ENCODE data around the gene C10orf53.

C10orf53 gene

GRCh38 chr10:49651917-49652316 is 27.5 kb upstream of the C10orf53 start:
- no peak for TF ChIP-seq POU2F2 (IDR thresholded peaks at IDR 0.05; ENCODE audit: low read depth, low read length)
- FAIRE-seq (no peak), DNase-seq (ENCODE audit: insufficient read length, low spot score) (no peak)

- no peak for TF ChIP-seq TAF1 (IDR thresholded peaks at IDR 0.05; ENCODE audit: low read depth, low read length)
- no peak for TF ChIP-seq SPI1 (IDR thresholded peaks at IDR 0.05; ENCODE audit: low read depth, low read length)
- TF ChIP-seq POLR2A (IDR thresholded peaks at IDR 0.05; ENCODE audit: low read depth, low read length), result no peak
- TF ChIP-seq POU2F2 (IDR thresholded peaks at IDR 0.05; ENCODE audit: low read depth, low read length), result no peak
- TF ChIP-seq PAX5 (IDR thresholded peaks at IDR 0.05; ENCODE audit: insufficient read depth, low read length, severe bottlenecking), result no peak
- TF ChIP-seq POLR2AphosphoS5 (IDR thresholded peaks at IDR 0.05; ENCODE audit: low read depth, low read length), result no peak
- DNase-seq (ENCODE audit: insufficient read length, low spot score) (no peak), FAIRE-seq (no peak)
Observed at GRCh38 chr10:49652421-49653272, 26.8 kb upstream of the C10orf53 start.

- FAIRE-seq, result no peak
- TF ChIP-seq POLR2AphosphoS5 (IDR thresholded peaks at IDR 0.05; ENCODE audit: low read depth, low read length) (no peak), TAF1 (IDR thresholded peaks at IDR 0.05; ENCODE audit: low read depth, low read length) (no peak), PAX5 (IDR thresholded peaks at IDR 0.05; ENCODE audit: insufficient read depth, low read length, severe bottlenecking) (no peak), POLR2A (IDR thresholded peaks at IDR 0.05; ENCODE audit: low read depth, low read length) (no peak), SPI1 (IDR thresholded peaks at IDR 0.05; ENCODE audit: low read depth, low read length) (no peak), POU2F2 (IDR thresholded peaks at IDR 0.05; ENCODE audit: low read depth, low read length) (no peak)
- no peak for DNase-seq (ENCODE audit: insufficient read length, low spot score)
Observed at GRCh38 chr10:49653273-49653929, 26.1 kb upstream of the C10orf53 start.

GRCh38 chr10:49654036-49654693 is 25.3 kb upstream of the C10orf53 start:
- TF ChIP-seq SPI1 (IDR thresholded peaks at IDR 0.05; ENCODE audit: low read depth, low read length), result no peak
- TF ChIP-seq POLR2AphosphoS5 (IDR thresholded peaks at IDR 0.05; ENCODE audit: low read depth, low read length), result no peak
- TF ChIP-seq PAX5 (IDR thresholded peaks at IDR 0.05; ENCODE audit: insufficient read depth, low read length, severe bottlenecking), result no peak
- TF ChIP-seq POLR2A (IDR thresholded peaks at IDR 0.05; ENCODE audit: low read depth, low read length), result no peak
- TF ChIP-seq TAF1 (IDR thresholded peaks at IDR 0.05; ENCODE audit: low read depth, low read length), result no peak
- FAIRE-seq (no peak), DNase-seq (ENCODE audit: insufficient read length, low spot score) (no peak)

GRCh38 chr10:49655099-49655498 is 24.4 kb upstream of the C10orf53 start:
- DNase-seq (ENCODE audit: insufficient read length, low spot score), result no peak
- TF ChIP-seq POLR2AphosphoS5 (IDR thresholded peaks at IDR 0.05; ENCODE audit: low read depth, low read length), result no peak
- no peak for FAIRE-seq

- TF ChIP-seq PAX5 (IDR thresholded peaks at IDR 0.05; ENCODE audit: insufficient read depth, low read length, severe bottlenecking) (no peak), POLR2AphosphoS5 (IDR thresholded peaks at IDR 0.05; ENCODE audit: low read depth, low read length) (no peak), POU2F2 (IDR thresholded peaks at IDR 0.05; ENCODE audit: low read depth, low read length) (no peak), TAF1 (IDR thresholded peaks at IDR 0.05; ENCODE audit: low read depth, low read length) (no peak), POLR2A (IDR thresholded peaks at IDR 0.05; ENCODE audit: low read depth, low read length) (no peak), SPI1 (IDR thresholded peaks at IDR 0.05; ENCODE audit: low read depth, low read length) (no peak)
- DNase-seq (ENCODE audit: insufficient read length, low spot score) (no peak), FAIRE-seq (no peak)
Observed at GRCh38 chr10:49656845-49657493, 22.5 kb upstream of the C10orf53 start.

- no peak for DNase-seq (ENCODE audit: insufficient read length, low spot score)
- no peak for TF ChIP-seq SPI1 (IDR thresholded peaks at IDR 0.05; ENCODE audit: low read depth, low read length)
- no peak for TF ChIP-seq POLR2AphosphoS5 (IDR thresholded peaks at IDR 0.05; ENCODE audit: low read depth, low read length)
- no peak for TF ChIP-seq POU2F2 (IDR thresholded peaks at IDR 0.05; ENCODE audit: low read depth, low read length)
- TF ChIP-seq POLR2A (IDR thresholded peaks at IDR 0.05; ENCODE audit: low read depth, low read length), result no peak
- no peak for TF ChIP-seq TAF1 (IDR thresholded peaks at IDR 0.05; ENCODE audit: low read depth, low read length)
- FAIRE-seq, result no peak
Observed at GRCh38 chr10:49657606-49658005, 21.8 kb upstream of the C10orf53 start.

GRCh38 chr10:49661140-49661856 is 18.2 kb upstream of the C10orf53 start:
- no peak for FAIRE-seq
- no peak for DNase-seq (ENCODE audit: insufficient read length, low spot score)
- TF ChIP-seq POLR2A (IDR thresholded peaks at IDR 0.05; ENCODE audit: low read depth, low read length), result no peak
- TF ChIP-seq POU2F2 (IDR thresholded peaks at IDR 0.05; ENCODE audit: low read depth, low read length), result no peak
- no peak for TF ChIP-seq TAF1 (IDR thresholded peaks at IDR 0.05; ENCODE audit: low read depth, low read length)
- no peak for TF ChIP-seq SPI1 (IDR thresholded peaks at IDR 0.05; ENCODE audit: low read depth, low read length)

GRCh38 chr10:49662169-49662830 is 17.2 kb upstream of the C10orf53 start:
- no peak for DNase-seq (ENCODE audit: insufficient read length, low spot score)
- no peak for FAIRE-seq
- TF ChIP-seq POU2F2 (IDR thresholded peaks at IDR 0.05; ENCODE audit: low read depth, low read length) (no peak), SPI1 (IDR thresholded peaks at IDR 0.05; ENCODE audit: low read depth, low read length) (no peak), TAF1 (IDR thresholded peaks at IDR 0.05; ENCODE audit: low read depth, low read length) (no peak), POLR2A (IDR thresholded peaks at IDR 0.05; ENCODE audit: low read depth, low read length) (no peak), PAX5 (IDR thresholded peaks at IDR 0.05; ENCODE audit: insufficient read depth, low read length, severe bottlenecking) (no peak), POLR2AphosphoS5 (IDR thresholded peaks at IDR 0.05; ENCODE audit: low read depth, low read length) (no peak)
